ENCODE results near the gene CD248. TPM values are rescaled to one million over a fixed set of nuclear protein-coding genes. Genes with fewer than 3 reads are reported as not detected.
A peak's percentile ranks its signal among the peaks of the same experiment; 100 is the strongest.

The CD248 gene
- total RNA-seq, 1 donor from 2014 or later: 193 TPM

GRCh38 chr11:66287889-66288670, 28.8 kb downstream of the CD248 start:
- Histone ChIP-seq H3K27ac (peak overlapping the region; percentile 94), H3K4me1 (peaks cover 8 to 22% of the 10 kb centered on the region in 2 donors), H3K27me3 (peaks cover 8% of the 10 kb centered on the region), H3K4me3 (peak overlapping the region; percentile 72 to 74), H3K36me3 (peaks cover 0 to 17% of the 10 kb centered on the region in 2 donors), H3K9me3 (no peaks in the 10 kb centered on the region)
- no peak for TF ChIP-seq CTCF (IDR thresholded peaks at IDR 0.05)
- no peak for DNase-seq (ENCODE audit: low spot score in 2 of 2)
- intact Hi-C loops (cut with DNase I): loop anchor here (2.0 kb wide), 1 partner anchor 133 kb away; the partner anchor contains the start of gene NPAS4

- intact Hi-C loops (cut with DNase I): no loop called here
Observed at GRCh38 chr11:66287211-66287888, 29.5 kb downstream of the CD248 start.

GRCh38 chr11:66286699-66287098, 30.1 kb downstream of the CD248 start:
- no peaks in the 10 kb centered on the region for H3K27me3 ChIP-seq
- no peak for TF ChIP-seq CTCF (IDR thresholded peaks at IDR 0.05)
- intact Hi-C loops (cut with DNase I): no loop called here
- no peaks in the 10 kb centered on the region for H3K9me3 ChIP-seq
- H3K36me3 ChIP-seq: peaks cover 0 to 17% of the 10 kb centered on the region in 2 donors
- DNase-seq (ENCODE audit: low spot score in 2 of 2): no peak
- no peak overlapping the region for H3K4me3 ChIP-seq
- H3K27ac ChIP-seq: no peak overlapping the region
- peaks cover 5 to 29% of the 10 kb centered on the region in 2 donors for H3K4me1 ChIP-seq

More at GRCh38 chr11:66287211-66287888, 29.5 kb downstream of the CD248 start:
- Histone ChIP-seq H3K4me1 (peaks cover 8 to 29% of the 10 kb centered on the region in 2 donors), H3K27me3 (peaks cover 5% of the 10 kb centered on the region), H3K9me3 (no peaks in the 10 kb centered on the region), H3K27ac (no peak overlapping the region), H3K4me3 (peak overlapping the region in 1 of 2 donors; percentile 74), H3K36me3 (peaks cover 0 to 17% of the 10 kb centered on the region in 2 donors)
- no peak for DNase-seq (ENCODE audit: low spot score in 2 of 2)
- no peak for TF ChIP-seq CTCF (IDR thresholded peaks at IDR 0.05)

- peaks cover 5 to 29% of the 10 kb centered on the region in 2 donors for H3K4me1 ChIP-seq
Observed at GRCh38 chr11:66285250-66285947, 31.4 kb downstream of the CD248 start.

More at GRCh38 chr11:66285250-66285947, 31.4 kb downstream of the CD248 start:
- H3K27me3 ChIP-seq: no peaks in the 10 kb centered on the region
- no peak overlapping the region for H3K4me3 ChIP-seq
- no peaks in the 10 kb centered on the region for H3K9me3 ChIP-seq
- TF ChIP-seq CTCF (IDR thresholded peaks at IDR 0.05): no peak
- no peak overlapping the region for H3K27ac ChIP-seq
- intact Hi-C loops (cut with DNase I): no loop called here
- peak in 1 of 2 donors; percentile 62 for DNase-seq (ENCODE audit: low spot score in 2 of 2)
- peaks cover 0 to 17% of the 10 kb centered on the region in 2 donors for H3K36me3 ChIP-seq
